Activated CD4-positive, alpha-beta T cell treated with anti-CD3 and anti-CD28 coated beads for 4 hours (primary cell): ENCODE results near the gene PWWP2B.

Experiments used
- DNase-seq, 2 donors: peaks; one replicate each; pipeline ENCODE4 v3.0.0-alpha.2; 2020

The PWWP2B gene

GRCh38 chr10:132420469-132420980, 23.5 kb downstream of the PWWP2B start:
- DNase-seq: no peak

- DNase-seq: no peak
Measured at GRCh38 chr10:132420981-132421846, 24.2 kb downstream of the PWWP2B start.

- no peak for DNase-seq
Measured at GRCh38 chr10:132421847-132422751, 25.1 kb downstream of the PWWP2B start.

DNA sequence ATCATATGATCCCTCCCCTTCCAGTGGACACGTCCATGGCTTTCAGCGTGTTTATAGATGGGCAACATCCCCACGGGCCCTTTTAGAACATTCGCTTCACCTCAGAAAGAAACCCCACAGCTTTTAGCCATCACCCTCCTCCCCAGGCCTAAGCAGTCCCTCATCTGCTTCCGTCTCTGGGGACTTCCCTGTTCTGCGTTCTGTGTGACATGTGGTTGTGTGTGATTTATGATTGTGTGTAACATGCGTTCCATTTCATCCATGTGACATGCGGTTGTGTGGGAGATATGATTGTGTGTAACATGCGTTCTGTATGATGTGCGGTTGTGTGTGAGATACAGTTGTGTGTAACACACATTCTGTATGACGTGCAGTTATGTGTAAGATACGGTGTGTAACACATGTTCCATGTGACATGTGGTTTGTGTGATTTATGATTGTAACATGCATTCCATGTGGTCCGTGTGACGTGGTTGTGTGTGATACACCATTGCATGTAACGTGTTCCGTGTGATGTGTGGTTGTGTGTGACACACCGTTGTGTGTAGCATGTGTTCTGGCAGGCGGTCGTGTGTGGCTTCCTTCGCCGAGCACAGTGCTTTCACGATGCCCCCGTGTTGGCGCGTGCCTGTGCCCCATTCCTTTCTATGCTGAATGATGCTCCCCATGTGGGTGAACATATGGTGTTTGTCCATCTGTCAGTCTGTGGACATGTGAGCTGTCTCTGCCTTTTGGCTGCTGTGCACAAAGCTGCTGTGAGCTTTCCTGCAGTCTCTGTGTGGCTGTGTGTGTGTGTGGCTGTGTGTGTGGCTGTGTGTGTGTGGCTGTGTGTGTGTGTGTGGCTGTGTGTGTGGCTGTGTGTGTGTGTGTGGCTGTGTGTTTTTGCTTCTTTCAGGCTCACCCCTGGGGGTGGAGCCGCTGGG, 26.2 kb downstream of the PWWP2B start:
- DNase-seq: no peak

DNA sequence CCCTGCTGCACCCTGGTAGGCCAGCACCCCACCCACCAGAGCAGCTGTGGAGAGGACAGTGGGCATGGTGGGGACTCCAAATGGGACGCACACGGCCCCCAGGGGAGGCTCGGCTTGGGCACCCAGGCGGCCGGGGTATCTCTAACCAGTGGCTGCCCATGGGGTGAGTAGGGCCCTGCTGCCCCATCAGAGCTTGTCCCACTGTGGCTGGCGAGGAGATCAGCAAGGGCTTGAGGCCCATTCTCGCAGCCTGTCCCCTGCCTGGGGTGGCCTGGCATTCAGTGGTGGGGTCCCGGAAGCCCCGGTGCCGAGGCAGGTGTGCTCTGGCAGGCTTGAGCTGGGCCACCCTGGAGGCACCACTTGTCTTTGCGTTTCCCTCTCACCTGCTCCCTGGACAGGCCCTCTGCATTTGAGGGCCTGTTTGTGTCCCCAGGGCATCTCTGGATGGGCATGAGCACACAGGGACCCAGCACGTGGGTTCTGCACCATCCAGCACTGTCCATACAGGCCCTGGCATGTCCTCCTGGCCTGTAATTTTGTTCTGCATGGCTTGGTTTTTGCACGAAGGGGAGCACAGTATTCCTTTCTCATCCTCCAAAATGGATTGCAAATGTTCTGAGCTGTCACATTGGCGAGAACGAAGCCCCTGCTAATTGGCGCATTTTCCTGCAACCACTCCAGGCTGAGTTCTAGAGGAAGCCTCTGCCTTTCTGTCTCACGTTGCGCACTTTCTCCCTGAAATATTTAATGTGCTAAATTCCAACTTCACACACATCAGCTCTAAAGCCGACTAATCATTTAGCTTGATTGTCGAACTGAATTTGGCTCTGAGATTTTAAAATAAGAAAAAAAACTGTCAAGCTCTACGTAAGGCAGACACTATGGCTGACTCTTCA, 27.2 kb downstream of the PWWP2B start:
- DNase-seq: no peak

GRCh38 chr10:132425029-132425756, 28.2 kb downstream of the PWWP2B start:
- DNase-seq: no peak

- DNase-seq: no peak
Measured at GRCh38 chr10:132425757-132426155, 28.8 kb downstream of the PWWP2B start.

DNA sequence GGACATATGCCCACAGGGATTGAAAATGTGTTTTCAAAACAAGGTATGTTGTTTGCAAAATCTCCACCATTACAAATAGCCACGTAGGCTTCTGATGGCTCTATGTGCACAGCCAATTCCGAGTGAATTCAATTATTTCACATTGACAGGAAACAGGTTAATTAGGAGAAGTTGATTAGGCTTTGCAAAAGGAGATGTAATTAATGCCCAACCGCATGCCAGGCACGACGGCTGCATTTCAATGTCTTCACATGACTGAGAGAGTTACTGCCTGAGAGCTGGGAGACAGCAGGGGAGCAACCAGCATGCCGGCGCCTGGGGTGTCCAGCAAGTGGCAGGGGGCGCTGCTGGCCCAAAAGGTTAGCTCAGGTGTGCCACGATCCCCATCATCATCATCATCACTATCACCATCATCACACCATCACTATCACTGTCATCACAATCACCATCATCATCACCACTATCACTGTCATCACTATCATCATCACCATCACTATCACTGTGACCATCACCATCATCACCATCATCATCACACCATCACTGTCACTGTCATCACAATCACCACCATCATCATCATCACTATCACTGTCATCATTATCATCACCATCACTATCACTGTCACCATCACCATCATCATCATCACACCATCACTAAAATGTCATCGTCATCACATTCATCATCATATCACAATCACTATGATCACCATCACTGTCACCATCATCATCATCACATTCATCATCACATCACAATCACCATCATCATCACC, 30.2 kb downstream of the PWWP2B start:
- no peak for DNase-seq

DNA sequence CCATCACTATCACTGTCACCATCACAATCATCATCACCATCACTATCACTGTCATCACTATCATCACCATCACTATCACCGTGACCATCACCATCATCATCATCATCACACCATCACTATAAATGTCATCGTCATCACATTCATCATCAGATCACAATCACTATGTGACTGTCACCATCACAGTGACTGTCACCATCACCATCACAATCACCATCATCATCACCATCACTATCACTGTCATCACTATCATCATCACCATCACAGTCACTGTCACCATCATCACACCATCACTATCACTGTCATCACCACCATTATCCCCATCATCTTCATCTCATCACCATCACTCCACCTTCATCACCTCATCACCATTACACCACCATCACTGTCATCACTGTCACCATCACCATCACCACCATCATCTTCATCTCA, 31.0 kb downstream of the PWWP2B start:
- DNase-seq: no peak

DNA sequence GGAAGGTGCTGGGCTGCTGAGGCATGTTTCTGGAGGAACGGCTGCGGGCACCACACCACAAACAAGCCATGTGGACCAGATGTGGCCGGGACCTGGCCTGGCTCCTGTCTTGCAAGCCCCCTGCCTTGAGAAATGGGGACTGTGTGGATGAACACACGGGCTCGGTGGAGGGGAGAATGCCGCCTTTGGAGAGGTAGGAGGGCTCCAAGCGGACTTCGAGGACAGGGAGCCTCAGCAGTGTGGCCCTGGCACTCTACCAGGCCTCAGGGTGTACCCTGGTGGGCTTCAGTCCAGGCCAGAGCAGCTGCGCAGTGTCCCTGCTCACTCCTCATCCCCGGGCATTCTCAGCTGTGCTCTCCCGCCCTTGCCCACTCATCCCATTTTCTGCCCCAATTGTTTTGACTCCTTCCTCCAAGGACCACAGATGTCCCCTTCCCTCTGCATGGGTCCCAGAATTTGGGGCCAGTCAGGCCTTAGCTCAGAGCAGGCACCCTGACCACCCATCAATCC, 31.5 kb downstream of the PWWP2B start:
- DNase-seq: no peak

DNA sequence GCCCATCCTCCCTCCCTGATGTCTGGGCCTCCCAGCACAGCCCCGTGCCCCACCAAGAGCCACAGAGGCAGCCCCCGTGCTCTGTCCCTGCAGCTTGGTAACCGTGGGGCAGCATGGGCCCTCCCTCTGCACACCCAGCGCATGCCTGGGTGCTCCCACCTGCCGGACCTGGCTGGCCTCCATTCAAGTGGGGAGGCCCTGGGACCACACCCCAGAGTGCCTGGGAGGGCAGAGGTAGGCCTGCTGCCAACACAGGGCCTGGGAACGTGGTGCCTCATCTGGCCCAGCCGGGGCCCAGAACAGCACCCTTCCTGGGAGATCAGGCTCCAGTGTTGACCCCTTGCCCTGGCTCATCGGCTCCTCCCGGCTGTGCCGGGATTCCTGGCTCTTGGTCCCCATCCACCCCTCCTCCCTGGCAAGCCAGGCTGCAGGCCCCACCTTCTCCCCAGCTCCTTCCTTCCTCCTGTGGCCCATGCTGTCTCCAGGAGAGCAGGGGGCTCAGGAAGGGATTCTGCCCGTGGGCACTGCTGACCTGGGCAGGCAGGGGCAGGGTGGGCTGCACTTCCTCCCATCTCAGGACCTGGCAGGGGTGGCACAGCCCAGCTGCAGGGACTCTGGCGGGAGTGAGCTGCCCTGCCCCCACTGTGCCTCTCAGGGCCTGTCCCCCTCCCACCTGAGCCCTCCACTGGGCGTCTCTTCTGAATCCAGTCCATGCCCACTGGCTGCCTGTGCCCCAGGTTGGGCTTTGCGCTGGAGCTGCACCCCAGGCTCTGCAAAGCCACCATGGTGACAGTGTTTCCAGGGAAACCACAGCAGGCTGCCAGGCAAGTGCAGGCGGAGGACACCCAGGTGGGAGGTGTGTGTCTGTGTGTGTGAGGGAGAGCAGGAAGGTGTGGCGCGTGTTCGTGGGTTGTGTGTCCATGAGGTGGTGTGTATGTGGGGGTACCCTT, 32.6 kb downstream of the PWWP2B start:
- DNase-seq: no peak

GRCh38 chr10:132430231-132430743, 33.3 kb downstream of the PWWP2B start:
- DNase-seq: no peak

GRCh38 chr10:132430861-132431271, 33.9 kb downstream of the PWWP2B start:
- no peak for DNase-seq

GRCh38 chr10:132431537-132432175, 34.7 kb downstream of the PWWP2B start:
- no peak for DNase-seq

GRCh38 chr10:132432176-132432540, 35.2 kb downstream of the PWWP2B start:
- DNase-seq: no peak

DNA sequence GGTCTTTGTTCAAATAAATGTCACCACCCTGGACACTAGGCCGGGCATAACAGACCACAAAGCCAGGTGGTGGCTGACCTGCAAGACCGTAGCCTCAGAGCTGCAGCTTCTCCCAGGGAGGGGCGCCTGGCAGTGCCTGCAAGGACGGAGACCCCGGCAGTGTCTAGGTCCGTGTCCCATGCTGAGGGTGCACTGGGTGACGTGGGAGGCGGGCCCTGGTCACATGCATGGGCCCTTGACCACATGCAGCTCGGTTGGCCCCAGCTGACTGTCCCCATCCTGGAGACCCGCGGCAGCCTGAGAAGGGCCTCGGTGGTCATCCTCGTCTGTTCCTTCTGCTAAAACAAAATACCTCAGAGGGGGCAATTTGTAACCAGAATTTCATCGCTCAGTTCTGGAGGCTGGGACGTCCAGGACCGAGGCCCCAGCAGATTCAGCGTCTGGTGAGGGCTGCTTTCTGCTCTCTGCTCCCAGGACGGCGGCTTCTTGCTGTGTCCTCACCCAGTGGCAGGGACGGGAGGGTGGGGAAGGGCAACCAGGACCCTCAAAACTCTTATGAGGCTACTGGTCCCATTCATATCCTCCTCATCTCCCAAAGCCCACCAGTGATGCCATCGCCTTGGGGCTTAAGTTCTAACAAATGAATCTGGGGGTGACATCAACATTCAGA, 36.8 kb downstream of the PWWP2B start:
- DNase-seq: no peak

GRCh38 chr10:132434405-132435005, 37.5 kb downstream of the PWWP2B start:
- DNase-seq: peak in 1 of 2 donors; percentile 46
